Fibroblast of mammary gland (primary cell): ENCODE data around the gene ATP1B3.

ENCODE experiments used
- DNase-seq: peaks from one replicate; pipeline ENCODE4 v3.0.0-alpha.2; 2010; ENCODE audit warnings: low read depth
- H3K4me3 ChIP-seq: 2 replicates; pipeline ENCODE4 v1.5.1; 2011; ENCODE audit warnings: low read depth, mild to moderate bottlenecking, low read length, moderate library complexity; ENCODE audit not compliant: control insufficient read depth
- TF ChIP-seq, protein P1 (sequence below): conservative IDR thresholded peaks from 2 replicates; pipeline ENCODE4 v1.5.1; 2011; ENCODE audit warnings: low read depth, low read length, inconsistent platforms; ENCODE audit not compliant: control insufficient read depth, insufficient read depth

The ATP1B3 gene

DNA sequence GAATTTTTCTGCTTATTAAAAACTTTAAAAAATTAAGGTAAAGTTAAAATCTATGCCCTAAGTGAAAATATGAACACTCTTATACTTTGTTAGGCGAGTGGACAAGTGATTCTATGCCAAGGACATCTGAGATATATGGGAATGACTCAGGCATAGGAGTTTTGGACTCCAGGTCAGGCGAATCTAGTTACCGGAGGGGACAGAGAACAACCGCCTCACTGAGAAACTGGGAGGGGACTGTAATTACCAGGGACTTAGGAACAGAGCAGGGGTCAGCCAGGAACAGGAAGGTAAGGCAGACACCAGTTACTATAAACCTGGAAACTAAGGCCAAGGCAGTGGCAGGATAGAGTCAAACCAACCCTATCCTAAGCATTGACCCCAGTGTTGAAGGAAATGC is 16.8 kb upstream of the ATP1B3 start:
- TF ChIP-seq, protein P1, sequence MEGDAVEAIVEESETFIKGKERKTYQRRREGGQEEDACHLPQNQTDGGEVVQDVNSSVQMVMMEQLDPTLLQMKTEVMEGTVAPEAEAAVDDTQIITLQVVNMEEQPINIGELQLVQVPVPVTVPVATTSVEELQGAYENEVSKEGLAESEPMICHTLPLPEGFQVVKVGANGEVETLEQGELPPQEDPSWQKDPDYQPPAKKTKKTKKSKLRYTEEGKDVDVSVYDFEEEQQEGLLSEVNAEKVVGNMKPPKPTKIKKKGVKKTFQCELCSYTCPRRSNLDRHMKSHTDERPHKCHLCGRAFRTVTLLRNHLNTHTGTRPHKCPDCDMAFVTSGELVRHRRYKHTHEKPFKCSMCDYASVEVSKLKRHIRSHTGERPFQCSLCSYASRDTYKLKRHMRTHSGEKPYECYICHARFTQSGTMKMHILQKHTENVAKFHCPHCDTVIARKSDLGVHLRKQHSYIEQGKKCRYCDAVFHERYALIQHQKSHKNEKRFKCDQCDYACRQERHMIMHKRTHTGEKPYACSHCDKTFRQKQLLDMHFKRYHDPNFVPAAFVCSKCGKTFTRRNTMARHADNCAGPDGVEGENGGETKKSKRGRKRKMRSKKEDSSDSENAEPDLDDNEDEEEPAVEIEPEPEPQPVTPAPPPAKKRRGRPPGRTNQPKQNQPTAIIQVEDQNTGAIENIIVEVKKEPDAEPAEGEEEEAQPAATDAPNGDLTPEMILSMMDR, result no peak

DNA sequence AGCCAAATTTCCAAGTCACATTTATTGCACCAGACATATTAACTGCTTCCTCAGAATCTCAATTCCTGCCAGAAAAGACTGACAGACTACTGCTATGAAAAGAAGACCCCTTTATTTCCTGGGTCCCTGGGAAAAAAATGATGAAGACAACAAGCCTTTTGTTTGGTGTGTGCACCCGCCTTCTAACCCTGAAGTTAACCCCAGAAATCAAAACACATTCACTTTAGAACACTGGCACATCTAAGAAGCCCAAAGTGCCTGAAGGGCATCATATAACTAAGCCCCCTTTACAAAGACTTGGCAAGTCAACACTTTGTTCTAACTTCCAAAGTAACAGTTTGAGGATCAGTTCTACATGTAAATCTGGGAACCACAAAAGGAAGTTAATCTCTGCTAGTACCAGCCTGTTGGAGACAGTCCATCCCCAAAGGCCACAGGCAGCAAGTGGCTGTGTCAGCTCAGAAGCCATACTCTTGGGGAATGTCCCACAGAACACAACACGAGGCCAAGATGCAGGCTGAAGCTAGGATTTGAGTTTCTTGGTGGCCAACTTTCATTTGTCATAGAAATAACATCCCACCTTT is 16.3 kb upstream of the ATP1B3 start:
- DNase-seq, result no peak
- TF ChIP-seq, protein P1, result no peak
- no peak overlapping the region for H3K4me3 ChIP-seq

More for the DNA sequence above, 16.8 kb upstream of the ATP1B3 start:
- H3K4me3 ChIP-seq, result no peak overlapping the region
- DNase-seq, result no peak

DNA sequence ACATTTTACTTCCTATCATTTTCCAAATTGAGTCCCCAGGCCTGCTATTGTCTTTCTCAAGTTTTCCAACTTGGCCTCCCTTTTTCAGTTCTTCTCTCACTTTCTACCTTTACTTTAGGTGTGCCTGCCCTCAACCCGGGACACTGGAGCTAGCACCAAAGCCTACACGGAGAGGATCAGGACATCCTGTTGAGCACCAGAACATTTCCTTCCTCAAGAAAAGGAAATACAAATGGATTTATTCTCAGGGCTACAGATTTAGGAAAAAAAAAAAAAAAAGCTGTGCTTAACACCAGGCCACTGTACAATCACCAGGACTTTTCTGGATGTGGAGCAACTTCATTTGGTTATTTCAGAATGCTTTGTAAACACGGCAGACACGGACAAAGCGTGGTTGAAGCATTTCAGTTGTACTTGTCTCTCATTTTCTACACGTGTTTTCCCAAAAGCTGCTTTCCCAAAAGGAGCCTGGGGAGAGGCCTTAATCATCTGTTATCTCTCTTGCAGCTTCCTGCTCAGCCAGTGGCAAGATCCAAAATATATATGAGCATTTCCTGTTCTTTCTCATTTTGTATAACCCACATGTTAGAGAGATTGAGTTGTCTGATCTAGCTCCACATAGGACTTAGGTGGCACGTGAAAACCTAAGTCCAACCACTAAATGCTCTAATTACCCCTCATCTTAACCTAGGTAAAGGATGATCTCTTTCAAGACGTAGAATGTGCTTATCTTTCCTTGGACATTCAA is 15.5 kb upstream of the ATP1B3 start:
- TF ChIP-seq, protein P1, result no peak
- H3K4me3 ChIP-seq, result no peak overlapping the region
- DNase-seq, result no peak

DNA sequence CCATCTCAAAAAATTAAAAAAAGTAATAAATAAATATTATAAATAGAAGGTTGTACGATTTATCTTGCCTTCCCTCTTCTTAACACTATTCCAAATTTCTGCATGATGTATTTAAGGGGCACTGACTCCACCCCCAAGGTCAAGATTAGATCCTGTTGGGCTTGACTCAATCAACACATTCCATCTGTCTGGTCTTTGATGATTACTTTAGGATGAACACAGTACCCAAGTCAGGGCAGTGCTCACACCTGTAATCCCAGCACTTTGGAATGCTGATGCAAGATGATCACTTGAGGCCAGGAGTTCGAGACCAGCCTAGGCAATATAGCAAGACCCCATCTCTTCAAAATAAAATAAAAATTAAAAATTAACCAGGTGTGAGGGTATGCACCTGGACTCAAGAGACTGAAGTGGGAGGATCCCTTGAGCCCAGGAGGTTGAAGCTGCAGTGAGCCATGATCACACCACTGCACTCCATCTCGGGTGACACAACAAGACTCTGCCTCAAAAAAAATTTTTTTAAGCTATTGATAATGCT is 14.1 kb upstream of the ATP1B3 start:
- no peak for DNase-seq
- H3K4me3 ChIP-seq, result no peak overlapping the region
- TF ChIP-seq, protein P1, result no peak

DNA sequence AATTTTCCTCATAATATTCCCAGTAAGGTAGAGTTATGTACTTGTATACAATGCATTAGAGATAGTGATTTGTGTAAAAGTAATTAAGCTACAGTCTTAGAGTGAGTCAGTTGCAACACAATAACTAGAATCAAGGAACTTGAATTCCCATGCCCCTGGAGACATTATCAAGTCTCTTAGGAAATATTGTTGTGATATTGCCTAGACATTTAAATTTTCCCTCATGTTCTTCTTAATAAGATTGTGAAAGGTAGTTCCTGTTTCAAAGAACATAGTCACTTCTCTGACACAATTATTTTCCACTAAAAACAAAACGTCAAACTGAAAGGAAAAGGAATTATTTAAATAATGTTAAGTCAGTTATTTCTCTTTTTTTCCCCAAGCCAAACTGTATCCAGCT is 13.0 kb upstream of the ATP1B3 start:
- DNase-seq, result peak; percentile 53
- no peak overlapping the region for H3K4me3 ChIP-seq
- TF ChIP-seq, protein P1, result no peak

DNA sequence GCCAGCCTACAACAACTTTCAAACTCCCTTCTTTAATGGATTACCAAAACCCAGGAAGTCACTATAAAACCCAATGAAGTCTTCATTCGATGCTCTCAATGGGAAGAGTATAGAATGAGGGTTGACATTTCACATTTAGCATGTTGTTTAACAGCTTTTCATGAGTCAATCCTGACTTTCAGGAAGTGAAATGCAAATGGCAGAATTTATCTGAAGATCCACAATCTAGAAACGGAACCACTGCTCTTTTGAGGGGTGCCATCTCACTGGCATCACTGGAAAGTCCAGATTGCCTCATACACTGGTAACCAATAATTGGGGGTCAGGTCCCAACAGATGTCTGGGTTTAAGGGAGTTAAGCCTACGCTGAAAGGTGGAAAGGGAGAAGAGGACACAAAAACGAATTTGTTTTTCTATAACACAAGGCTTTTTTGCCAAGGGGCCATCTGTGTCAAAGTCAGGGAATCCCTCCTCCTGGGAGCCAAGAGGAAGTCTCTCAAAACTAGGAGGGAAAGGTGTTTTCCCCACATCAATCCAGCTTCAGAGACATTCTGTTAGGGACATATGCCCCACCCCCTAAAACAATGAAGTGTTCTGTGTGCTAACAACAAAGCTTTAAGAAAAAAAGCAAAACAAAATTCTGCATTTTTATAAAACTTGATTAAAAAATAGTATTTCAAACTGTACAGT is 12.0 kb upstream of the ATP1B3 start:
- H3K4me3 ChIP-seq, result no peak overlapping the region
- TF ChIP-seq, protein P1, result no peak
- DNase-seq, result no peak
